PC-9 (cell line): Measurements from ENCODE around the gene CEBPA.

ENCODE experiments used
- EZH2 ChIP-seq: fragments of 200-600 bp; sonication (generic); IDR thresholded peaks from 2 replicates; pipeline ENCODE4 v1.8.0; 2017; ENCODE audit warnings: antibody characterized with exemption, low read depth
- TF ChIP-seq, protein P1 (sequence below): fragments of 200-600 bp; sonication (generic); conservative IDR thresholded peaks from 2 replicates; pipeline ENCODE4 v1.6.1; 2017; ENCODE audit warnings: mixed run types, antibody characterized with exemption, mild to moderate bottlenecking, moderate library complexity

DNA sequence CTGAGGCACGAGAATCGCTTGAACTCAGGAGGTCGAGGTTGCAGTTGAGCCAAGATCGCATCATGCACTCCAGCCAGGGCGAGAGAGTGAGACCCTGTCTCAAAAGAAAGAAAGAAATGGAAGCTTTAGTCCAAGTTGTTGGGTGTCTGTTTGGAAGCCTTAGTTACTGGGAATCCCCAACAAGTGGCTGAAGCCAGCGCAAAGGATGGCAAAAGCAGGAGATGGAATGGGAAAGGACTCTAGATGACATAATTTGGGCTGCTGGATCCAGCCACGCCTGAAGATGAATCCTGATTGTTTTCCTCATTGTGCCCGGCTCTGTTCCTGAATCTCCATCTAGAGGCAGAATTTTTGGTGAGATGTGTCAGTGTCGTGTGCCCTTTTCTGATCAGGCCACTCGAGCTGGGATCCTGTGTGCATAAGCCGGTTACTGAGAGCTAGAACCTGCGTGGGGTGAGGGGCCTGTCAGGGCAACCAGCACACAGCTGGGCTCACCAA, 18.1 kb downstream of the CEBPA start:
- TF ChIP-seq, protein P1, sequence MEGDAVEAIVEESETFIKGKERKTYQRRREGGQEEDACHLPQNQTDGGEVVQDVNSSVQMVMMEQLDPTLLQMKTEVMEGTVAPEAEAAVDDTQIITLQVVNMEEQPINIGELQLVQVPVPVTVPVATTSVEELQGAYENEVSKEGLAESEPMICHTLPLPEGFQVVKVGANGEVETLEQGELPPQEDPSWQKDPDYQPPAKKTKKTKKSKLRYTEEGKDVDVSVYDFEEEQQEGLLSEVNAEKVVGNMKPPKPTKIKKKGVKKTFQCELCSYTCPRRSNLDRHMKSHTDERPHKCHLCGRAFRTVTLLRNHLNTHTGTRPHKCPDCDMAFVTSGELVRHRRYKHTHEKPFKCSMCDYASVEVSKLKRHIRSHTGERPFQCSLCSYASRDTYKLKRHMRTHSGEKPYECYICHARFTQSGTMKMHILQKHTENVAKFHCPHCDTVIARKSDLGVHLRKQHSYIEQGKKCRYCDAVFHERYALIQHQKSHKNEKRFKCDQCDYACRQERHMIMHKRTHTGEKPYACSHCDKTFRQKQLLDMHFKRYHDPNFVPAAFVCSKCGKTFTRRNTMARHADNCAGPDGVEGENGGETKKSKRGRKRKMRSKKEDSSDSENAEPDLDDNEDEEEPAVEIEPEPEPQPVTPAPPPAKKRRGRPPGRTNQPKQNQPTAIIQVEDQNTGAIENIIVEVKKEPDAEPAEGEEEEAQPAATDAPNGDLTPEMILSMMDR: no peak
- TF ChIP-seq EZH2: no peak
